COLO668 (cell line): Measurements from ENCODE around the gene ODAD3.
A peak's percentile ranks its signal among the peaks of the same experiment; 100 is the strongest.
"Not testable (repeated sequence)": the region's sequence is repeated elsewhere in the genome, so short reads cannot be mapped to it uniquely, and the experiment has no call there.

Experiments used
- DNase-seq: peaks from one replicate; lab custom pipeline; 2025; ENCODE audit not compliant: unreplicated experiment; lab: John Stamatoyannopoulos, UW

The ODAD3 gene

GRCh38 chr19:11406703-11407236, 28.2 kb downstream of the ODAD3 start:
- DNase-seq, result not testable (repeated sequence)

GRCh38 chr19:11405846-11406643, 28.9 kb downstream of the ODAD3 start:
- no peak for DNase-seq

- DNase-seq, result no peak
Measured at GRCh38 chr19:11404588-11405222, 30.2 kb downstream of the ODAD3 start.

- no peak for DNase-seq
Measured at GRCh38 chr19:11401808-11402543, 32.9 kb downstream of the ODAD3 start.

- no peak for DNase-seq
Measured at GRCh38 chr19:11400798-11401197, 34.1 kb downstream of the ODAD3 start.

- no peak for DNase-seq
Measured at GRCh38 chr19:11399667-11400066, 35.3 kb downstream of the ODAD3 start.

GRCh38 chr19:11397089-11397610, 37.8 kb downstream of the ODAD3 start:
- DNase-seq, result no peak

- DNase-seq, result no peak
Measured at GRCh38 chr19:11390933-11391680, 43.8 kb downstream of the ODAD3 start.

- DNase-seq, result no peak
Measured at GRCh38 chr19:11390359-11390758, 44.6 kb downstream of the ODAD3 start.

- DNase-seq, result no peak
Measured at GRCh38 chr19:11387162-11388034, 47.5 kb downstream of the ODAD3 start.

GRCh38 chr19:11384778-11385129, 50.2 kb downstream of the ODAD3 start:
- no peak for DNase-seq

- no peak for DNase-seq
Measured at GRCh38 chr19:11383706-11384048, 51.2 kb downstream of the ODAD3 start.

GRCh38 chr19:11382898-11383705, 51.8 kb downstream of the ODAD3 start:
- DNase-seq, result peak; percentile 59

GRCh38 chr19:11380653-11381537, 54.0 kb downstream of the ODAD3 start:
- DNase-seq, result peak; percentile 96

GRCh38 chr19:11379857-11380350, 55.0 kb downstream of the ODAD3 start:
- DNase-seq, result no peak

GRCh38 chr19:11379269-11379845, 55.6 kb downstream of the ODAD3 start:
- not testable (repeated sequence) for DNase-seq
